Gastroesophageal sphincter (tissue), 4 donors: ENCODE measurements around the gene TMEM145. TPM values are rescaled to one million over a fixed set of nuclear protein-coding genes. Genes with fewer than 3 reads are reported as not detected.

ENCODE experiments used
- ATAC-seq: fragments of 150-250 bp; one replicate; pipeline ENCODE4 v1.9.1; 2016; ENCODE audit warnings: mild to moderate bottlenecking, moderate library complexity
- H3K27ac ChIP-seq, 4 donors: fragments of 200-600 bp; sonication (generic) in 3 of 4; 1 replicate in 3 of 4; 2 replicates in 1 of 4; pipeline ENCODE4 v1.5.1; 2016 to 2019
- H3K27me3 ChIP-seq: fragments of 200-600 bp; sonication (generic); one replicate; pipeline ENCODE4 v1.5.1; 2019
- H3K36me3 ChIP-seq, 2 donors: fragments of 200-600 bp; sonication (generic); one replicate each; pipeline ENCODE4 v1.5.1; 2019; ENCODE audit warnings: control low read depth in 1 of 2
- H3K4me1 ChIP-seq, 3 donors: fragments of 200-600 bp; sonication (generic); 1 replicate in 2 of 3; 2 replicates in 1 of 3; pipeline ENCODE4 v1.5.1; 2016 to 2019; ENCODE audit warnings: control low read depth in 2 of 3
- H3K4me3 ChIP-seq, 2 donors: fragments of 200-600 bp; sonication (generic); one replicate each; pipeline ENCODE4 v1.5.1; 2019; ENCODE audit warnings: mild to moderate bottlenecking in 1 of 2, moderate library complexity in 1 of 2
- H3K9me3 ChIP-seq, 3 donors: fragments of 200-600 bp; sonication (generic); one replicate each; pipeline ENCODE4 v1.5.1; 2017 to 2019; ENCODE audit warnings: control low read depth in 2 of 3
- CTCF ChIP-seq, 4 experiments: fragments of 200-600 bp in 2 of 4; fragments of 450-650 bp in 2 of 4; sonication (generic) in 1 of 4; IDR thresholded peaks; one replicate each; pipeline ENCODE4 v1.5.1; 2017 to 2019; ENCODE audit warnings: antibody characterized with exemption in 4 of 4, mild to moderate bottlenecking in 2 of 4, moderate library complexity in 2 of 4
- EP300 ChIP-seq: sonication (generic); formaldehyde crosslinking; IDR thresholded peaks from one replicate; pipeline ENCODE4 v1.6.1; 2017; ENCODE audit warnings: antibody characterized with exemption, mild to moderate bottlenecking
- POLR2A ChIP-seq, 2 donors: fragments of 450-650 bp; IDR thresholded peaks; one replicate each; pipeline ENCODE4 v1.6.1; 2017; ENCODE audit warnings: antibody characterized with exemption in 2 of 2, mild to moderate bottlenecking in 2 of 2, moderate library complexity in 1 of 2
- POLR2AphosphoS5 ChIP-seq: sonication (generic); formaldehyde crosslinking; IDR thresholded peaks from one replicate; pipeline ENCODE4 v1.6.1; 2017; ENCODE audit warnings: antibody characterized with exemption
- WGBS, 2 donors: methylation state at CpG; one replicate each; pipeline ENCODE4 v1.1.5; 2018; ENCODE audit warnings: low coverage in 1 of 2; 5-methylcytosine and 5-hydroxymethylcytosine counted together
- total RNA-seq, 4 donors: library from RNA; depleted of rRNA; stranded (reverse); fragments of >200 nt; gene quantifications; one replicate each; pipeline ENCODE4 v1.1.0, GENCODE V29; 2016

Gene TMEM145
- total RNA-seq, 4 donors from 2014 or later: 0.27 TPM; not detected in 3

DNA sequence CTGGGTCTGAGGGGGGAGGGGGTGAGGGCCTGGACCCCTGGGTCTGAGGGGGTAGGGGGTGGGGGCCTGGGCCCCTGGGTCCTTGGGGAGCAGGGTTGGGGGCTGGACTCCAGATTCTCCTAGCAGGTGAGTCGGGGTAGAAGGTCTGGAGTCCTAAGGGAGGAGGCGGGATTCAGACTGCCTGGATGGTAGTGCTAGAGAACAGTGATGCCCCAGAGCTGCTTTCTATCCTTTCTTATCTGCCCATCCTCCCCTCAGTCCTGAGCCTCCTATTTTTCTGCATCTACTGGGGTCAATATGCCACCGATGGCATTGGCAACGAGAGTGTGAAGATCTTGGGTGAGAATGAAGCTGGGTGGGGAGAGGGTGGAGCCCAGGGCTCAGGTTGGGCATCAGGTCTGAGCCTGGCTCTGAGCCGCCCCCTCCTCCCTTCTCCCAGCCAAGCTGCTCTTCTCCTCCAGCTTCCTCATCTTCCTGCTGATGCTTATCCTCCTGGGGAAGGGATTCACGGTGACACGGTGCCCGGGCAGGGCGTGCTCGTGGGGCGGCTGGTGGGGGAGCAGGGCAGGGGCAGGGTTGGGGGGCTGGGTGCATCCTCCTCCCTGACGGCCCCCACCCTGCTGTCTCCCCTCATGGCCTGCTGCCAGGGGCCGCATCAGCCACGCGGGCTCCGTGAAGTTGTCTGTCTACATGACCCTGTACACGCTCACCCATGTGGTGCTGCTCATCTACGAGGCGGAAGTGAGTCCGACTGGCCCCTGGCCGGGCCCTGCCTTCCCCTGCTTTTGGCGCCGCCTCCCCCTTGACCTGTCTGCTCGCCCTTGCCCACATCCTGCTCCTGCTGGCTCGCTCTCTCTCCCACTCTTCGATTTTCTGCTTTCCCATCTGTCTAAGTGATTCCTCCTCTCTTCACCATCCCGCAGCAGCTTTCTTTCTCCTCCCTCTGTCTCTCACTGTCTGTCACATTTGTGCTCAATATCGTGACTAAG lies 3.4 kb downstream of the TMEM145 start:
- Histone ChIP-seq H3K4me3 (no peak overlapping the region), H3K27me3 (peaks cover 41% of the 10 kb centered on the region), H3K36me3 (no peaks in the 10 kb centered on the region), H3K9me3 (no peaks in the 10 kb centered on the region), H3K27ac (no peak overlapping the region), H3K4me1 (peaks cover 0 to 19% (median 10%) of the 10 kb centered on the region in 3 donors)
- no peak for ATAC-seq
- TF ChIP-seq POLR2AphosphoS5: no peak
- TF ChIP-seq CTCF (IDR thresholded peaks at IDR 0.05): no peak
- TF ChIP-seq POLR2A (IDR thresholded peaks at IDR 0.05): no peak
- no peak for TF ChIP-seq EP300
- 32 to 34% methylated on average over 13 to 21 of the region's 28 CpGs for WGBS, 2 donors

- TF ChIP-seq POLR2AphosphoS5: no peak
- TF ChIP-seq CTCF (IDR thresholded peaks at IDR 0.05): no peak
- TF ChIP-seq EP300: no peak
- TF ChIP-seq POLR2A (IDR thresholded peaks at IDR 0.05): no peak
- 95 to 100% methylated on average over 1 to 2 of the region's 13 CpGs for WGBS, 2 donors
- Histone ChIP-seq H3K4me1 (peaks cover 0 to 16% (median 10%) of the 10 kb centered on the region in 3 donors), H3K4me3 (no peak overlapping the region), H3K36me3 (no peaks in the 10 kb centered on the region), H3K27me3 (peaks cover 43% of the 10 kb centered on the region), H3K9me3 (no peaks in the 10 kb centered on the region), H3K27ac (no peak overlapping the region)
- ATAC-seq: no peak
These were observed 4.4 kb downstream of the TMEM145 start for GRCh38 chr19:42317535-42317934.

GRCh38 chr19:42322305-42322704 lies 9.2 kb downstream of the TMEM145 start:
- Histone ChIP-seq H3K36me3 (no peaks in the 10 kb centered on the region), H3K9me3 (no peaks in the 10 kb centered on the region), H3K27ac (no peak overlapping the region), H3K4me1 (peaks cover 0 to 32% (median 26%) of the 10 kb centered on the region in 3 donors), H3K4me3 (no peak overlapping the region), H3K27me3 (peaks cover 33% of the 10 kb centered on the region)
- no peak for TF ChIP-seq POLR2A (IDR thresholded peaks at IDR 0.05)
- no peak for TF ChIP-seq EP300
- TF ChIP-seq CTCF (IDR thresholded peaks at IDR 0.05): no peak
- no peak for TF ChIP-seq POLR2AphosphoS5
- 61 to 73% methylated on average over 7 of the region's 9 CpGs for WGBS, 2 donors
- ATAC-seq: no peak

GRCh38 chr19:42323473-42323851 lies 10.4 kb downstream of the TMEM145 start:
- no peak for ATAC-seq
- peaks cover 0 to 44% (median 35%) of the 10 kb centered on the region in 3 donors for H3K4me1 ChIP-seq
- H3K4me3 ChIP-seq: no peak overlapping the region
- no peaks in the 10 kb centered on the region for H3K9me3 ChIP-seq
- TF ChIP-seq POLR2A (IDR thresholded peaks at IDR 0.05) (no peak), CTCF (IDR thresholded peaks at IDR 0.05) (no peak), POLR2AphosphoS5 (no peak), EP300 (no peak)
- no peaks in the 10 kb centered on the region for H3K36me3 ChIP-seq
- no CpG with 5 or more reads among the region's 29 CpGs for WGBS, 2 donors
- no peak overlapping the region for H3K27ac ChIP-seq
- peaks cover 33% of the 10 kb centered on the region for H3K27me3 ChIP-seq
